Putamen (tissue), 1 donor: ENCODE measurements around the gene HEXB.
"Not testable (repeated sequence)": the region's sequence is repeated elsewhere in the genome, so short reads cannot be mapped to it uniquely, and the experiment has no call there.

Experiments
- DNase-seq: peaks from one replicate; pipeline ENCODE4 v3.0.0-alpha.2; 2016; ENCODE audit warnings: low spot score

HEXB gene

DNA sequence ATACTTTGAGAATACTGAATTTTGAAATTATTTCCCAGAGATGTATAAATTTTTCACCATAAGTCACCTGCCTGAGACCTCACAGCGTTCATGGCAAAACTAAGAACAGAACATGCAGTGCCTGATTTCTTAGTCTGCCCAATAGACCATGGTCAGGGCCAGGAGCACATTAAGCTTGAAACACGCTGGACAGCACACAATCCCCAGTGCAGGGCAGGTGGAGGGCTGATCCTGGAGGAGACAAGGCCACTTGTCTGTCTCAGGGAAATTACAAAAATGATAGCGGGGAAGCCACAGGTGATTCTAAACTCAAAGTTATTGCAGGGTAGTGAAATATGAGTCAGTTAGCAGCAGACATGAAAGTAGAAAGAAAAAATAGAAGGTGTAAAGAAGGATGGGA lies 25.9 kb upstream of the HEXB start:
- no peak for DNase-seq

DNA sequence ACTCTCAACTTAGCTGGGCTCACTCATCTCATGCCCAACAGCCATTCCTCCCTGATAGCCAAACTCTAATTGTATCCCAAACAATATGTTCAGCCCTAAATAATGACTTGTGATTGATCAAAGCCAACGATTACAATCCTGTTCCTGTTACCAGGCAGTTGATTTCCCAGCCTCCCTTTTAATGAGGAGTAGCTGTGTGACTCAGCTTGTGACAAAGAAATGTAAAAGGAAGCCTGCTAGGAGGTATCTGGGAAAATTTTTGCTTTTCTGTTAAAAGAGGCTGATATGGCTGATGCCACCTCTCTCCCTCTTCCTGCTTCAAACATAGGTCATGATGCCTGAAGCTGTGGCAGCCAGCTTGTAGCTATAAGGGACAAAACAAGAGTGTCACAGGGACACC lies 24.9 kb upstream of the HEXB start:
- no peak for DNase-seq

DNA sequence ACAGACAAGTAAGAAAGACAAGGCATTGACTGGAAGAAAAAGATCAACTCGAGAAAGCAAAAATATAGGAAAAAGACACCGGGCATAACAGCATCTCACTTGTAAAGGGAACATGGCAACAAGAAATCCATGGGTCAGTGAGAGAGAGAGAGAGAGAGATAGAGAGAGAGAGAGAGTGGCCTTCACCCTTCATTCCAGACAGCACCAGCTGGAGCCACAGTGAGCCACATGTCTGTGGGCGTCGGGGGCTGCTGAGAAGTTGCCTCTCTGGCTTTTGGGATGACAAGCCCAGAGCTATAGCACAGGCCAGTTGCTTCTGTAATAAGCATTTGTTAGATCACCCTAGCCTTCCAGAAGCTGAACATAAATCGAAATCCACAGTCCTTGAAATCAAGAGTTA lies 24.2 kb upstream of the HEXB start:
- DNase-seq = no peak

DNA sequence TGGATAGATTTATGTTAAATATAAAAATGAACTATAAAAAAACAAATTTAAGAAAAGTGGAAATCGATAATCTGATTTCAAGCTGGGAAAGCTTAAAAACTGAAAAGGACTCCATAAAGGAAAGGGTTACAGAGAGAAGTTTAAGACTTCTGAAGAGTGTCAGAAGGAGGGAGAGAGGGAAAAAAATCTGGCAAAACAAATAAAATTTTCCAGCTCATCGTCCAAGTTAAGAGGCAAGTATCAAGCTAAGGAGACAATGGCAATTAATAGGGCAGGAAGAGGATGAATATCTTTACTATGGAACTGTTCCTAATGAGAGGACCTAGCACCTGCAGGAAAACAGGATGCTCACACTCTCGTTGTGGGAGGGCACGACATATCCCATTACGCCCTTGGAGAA lies 20.5 kb upstream of the HEXB start:
- DNase-seq = no peak

DNA sequence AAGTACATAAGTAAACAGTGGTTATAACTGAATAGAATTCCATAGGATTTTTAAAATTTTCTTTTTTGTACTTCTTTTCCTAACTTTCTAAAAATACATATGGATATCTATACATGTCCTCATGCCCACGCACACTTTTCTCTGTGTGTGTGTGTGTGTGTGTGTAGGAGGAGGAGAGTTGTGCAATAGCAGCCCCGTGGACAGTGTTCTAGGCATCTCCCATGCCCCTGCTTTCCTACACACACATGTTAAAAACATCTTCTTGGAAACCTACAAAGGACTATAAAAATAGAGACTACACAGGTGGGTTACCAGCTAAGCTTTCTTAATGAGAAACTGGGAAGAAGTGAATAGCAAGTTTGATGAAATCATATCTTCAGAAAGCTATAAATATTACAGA lies 19.8 kb upstream of the HEXB start:
- DNase-seq = no peak

DNA sequence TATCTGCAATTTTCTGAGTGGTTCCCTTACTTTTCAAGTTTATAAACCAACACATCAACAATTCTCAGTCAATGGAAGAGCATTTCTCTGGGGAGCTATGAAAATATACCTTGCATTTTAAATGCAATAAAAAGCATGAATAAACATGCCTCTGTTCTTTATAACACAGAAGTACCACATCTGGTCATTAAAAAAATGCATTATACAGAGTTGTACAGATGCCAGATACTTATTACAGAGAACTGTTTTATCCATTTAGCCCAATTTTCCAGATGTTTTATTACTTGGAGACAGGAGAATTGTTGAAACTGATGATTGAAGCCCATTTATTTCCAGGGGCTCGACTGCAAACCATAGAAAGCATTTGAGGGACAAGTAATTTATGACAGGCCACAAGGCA lies 19.2 kb upstream of the HEXB start:
- DNase-seq = no peak

DNA sequence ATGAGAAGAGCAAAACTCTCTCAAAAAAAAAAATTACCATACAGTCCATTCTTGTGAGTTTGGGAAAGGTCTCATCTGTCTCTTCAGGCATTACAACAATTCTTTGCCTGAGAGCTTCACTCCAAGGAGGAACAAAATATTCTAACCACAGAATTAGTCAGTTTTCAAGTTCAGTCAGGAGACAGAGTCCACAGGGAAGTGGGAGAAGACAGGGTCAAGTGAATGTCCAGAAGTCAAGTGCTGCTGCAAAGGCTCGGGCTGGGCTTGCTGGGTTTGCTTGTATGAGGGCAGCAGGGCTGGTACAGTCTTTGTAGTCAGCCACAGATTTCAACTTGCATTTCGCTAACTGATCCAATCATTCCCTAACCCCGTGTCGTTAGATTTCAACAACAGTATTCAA lies 17.6 kb upstream of the HEXB start:
- no peak for DNase-seq

DNA sequence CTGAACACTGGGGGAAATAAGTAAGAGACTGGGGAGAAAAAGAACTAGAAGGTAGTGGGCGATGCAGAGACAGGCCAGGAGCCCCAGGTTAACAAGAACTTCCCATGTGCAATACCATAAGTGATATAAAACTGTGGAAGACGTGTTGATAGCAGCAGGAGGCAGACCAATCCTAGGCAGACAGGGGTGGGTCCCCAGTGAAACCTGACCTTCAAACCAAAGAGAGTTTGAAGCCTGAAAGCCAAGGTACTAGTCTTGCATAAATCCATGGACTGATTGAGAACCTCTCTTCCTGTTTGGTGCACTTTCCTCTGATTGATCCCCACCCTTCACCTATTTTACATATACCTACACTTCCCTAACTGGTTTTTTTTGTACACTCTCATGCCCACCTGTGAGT lies 15.2 kb upstream of the HEXB start:
- no peak for DNase-seq

DNA sequence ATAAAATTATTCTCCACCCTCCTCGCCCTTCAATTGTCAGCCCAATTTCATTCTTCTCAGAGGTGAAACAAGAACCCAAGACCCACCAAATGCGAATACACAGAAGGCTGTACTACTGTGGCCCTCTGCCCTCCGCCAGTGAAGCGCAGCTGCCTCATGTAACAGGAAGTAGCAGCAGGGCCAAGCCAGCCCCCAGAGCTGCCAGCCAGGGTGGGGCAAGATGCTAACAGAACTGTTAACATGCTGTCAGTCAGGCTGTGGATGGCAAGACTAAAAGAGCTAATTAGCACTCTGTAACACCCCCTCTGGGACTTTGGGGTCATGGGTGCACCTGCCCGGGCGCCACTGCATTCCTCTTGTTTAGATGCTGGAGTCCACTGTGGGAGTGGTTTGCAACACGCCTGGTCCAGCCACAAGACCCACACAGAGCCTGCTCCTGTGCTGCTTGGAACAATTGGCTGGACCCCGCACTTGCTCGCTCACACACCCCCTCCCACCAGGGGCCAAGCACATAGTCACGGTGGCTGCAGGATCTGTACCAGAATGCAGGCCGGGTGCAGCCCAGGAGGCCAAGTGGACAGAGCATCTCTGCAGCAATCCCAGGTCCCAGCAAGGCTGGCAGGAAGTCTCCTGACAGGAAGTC lies 14.5 kb upstream of the HEXB start:
- DNase-seq = no peak

DNA sequence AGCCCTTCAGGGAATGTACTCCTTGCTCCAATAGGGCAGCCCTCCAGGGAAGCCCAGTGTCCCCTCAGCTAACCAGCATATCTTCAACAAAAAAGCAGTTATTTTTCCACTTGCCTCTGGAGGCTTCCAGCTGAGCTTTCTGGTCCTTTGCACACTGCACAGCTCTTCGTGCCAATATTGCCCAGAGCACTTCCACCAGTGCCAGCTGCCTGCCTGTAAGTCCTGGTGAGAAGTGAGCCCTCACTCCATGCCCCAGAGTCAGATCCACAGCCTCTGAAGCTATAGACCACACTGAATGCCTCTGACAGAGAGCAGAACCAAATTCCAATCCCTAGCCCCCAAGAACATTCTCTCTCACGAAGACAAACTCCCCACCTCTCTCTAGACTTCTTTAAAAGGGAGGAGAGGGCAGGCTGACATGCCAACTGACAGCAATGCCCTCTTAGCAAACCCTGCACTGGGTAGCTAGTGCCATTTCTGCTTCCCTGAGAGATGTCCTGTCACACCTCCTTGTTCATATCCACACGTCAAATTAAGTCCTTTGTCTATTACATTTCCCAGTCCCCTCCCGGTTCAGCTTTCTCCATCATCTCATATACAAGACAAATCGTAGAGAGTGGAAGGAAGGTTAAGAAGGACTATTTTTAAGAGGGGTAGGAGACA lies 12.7 kb upstream of the HEXB start:
- DNase-seq = no peak

DNA sequence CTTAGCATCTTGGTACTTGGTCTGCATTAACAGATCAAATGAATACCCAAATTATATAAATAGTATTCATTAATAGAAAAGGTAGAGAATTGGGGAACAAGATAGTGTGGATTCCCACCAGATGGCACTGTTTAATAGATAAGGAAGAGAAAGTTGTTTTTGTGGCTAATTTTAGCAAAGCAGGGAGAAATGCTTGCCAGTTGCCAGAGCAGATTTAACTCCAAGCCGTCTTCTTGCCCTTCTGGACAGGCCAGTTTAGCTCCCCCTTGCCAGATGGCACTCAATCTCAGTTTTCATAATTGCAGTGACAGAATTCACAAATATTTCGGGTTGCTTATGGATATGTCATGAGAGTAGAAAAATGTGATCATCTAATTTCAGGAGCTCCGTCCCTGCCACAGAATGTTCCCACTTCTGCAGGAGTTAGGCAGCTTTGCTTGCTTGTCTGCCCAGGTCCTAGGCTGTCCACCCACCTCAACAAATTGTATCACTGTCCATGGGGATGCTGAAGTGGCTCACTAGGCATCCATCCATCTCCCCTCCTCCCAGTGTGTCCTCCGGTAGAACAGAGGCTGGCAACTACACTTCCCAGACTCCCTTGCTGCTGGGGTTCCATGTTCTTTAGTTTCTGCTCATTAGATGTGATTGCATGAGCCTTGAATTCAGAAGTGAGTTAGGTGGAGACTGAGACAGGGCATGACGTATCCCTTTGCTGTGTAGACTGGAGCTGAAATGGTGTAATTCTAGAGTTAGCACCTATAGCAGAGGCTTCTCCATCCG lies 11.8 kb upstream of the HEXB start:
- peak; percentile 75 for DNase-seq

DNA sequence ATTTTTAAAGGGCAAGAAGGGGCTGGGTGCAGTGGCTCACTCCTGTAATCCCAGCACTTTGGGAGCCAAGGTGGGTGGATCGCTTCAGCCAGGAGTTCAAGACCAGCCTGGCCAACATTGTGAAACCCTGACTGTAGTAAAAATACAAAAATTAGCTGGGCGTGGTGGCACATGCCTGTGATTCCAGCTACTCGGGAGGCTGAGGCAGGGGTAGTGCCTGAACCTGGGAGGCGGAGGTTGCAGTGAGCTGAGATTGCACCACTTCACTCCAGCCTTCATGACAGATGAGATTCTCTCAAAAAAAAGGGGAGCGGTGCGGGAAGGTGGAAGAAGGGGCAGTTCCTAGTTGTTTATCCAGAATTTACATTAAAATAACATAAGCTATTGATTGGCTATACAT lies 8.6 kb upstream of the HEXB start:
- DNase-seq = not testable (repeated sequence)

DNA sequence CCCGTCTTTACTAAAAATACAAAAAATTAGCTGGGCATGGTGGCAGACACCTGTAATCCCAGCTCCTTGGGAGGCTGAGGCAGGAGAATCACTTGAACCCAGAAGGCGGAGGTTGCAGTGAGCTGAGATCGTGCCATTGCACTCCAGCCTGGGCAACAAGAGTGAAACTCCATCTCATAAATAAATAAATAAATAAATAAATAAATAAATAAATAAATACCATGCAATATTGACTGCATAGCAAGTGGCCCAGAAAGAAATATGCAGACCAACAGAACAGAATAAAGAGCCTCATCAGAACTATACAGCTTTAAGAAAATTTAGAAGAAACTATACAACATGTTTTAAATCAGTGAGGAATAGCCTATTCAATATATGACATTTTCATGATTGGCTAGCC lies 6.9 kb upstream of the HEXB start:
- DNase-seq = not testable (repeated sequence)

DNA sequence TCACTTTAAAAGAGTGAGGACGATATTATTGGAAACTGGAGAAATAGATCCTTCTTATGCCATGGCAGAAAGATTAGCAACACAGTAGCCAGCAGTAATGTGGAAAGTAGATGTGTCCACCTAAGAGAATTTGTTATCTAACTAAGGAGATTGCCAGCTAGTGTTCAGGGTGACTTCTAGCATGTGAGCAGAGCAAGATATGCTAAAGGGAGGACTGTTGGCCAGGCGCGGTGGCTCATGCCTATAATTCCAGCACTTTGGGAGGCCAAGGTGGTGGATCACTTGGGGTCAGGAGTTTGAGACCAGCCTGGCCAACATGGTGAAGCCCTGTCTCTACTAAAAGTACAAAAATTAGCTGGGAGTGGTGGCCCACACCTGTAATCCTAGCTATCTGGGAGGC lies 5.7 kb upstream of the HEXB start:
- not testable (repeated sequence) for DNase-seq

DNA sequence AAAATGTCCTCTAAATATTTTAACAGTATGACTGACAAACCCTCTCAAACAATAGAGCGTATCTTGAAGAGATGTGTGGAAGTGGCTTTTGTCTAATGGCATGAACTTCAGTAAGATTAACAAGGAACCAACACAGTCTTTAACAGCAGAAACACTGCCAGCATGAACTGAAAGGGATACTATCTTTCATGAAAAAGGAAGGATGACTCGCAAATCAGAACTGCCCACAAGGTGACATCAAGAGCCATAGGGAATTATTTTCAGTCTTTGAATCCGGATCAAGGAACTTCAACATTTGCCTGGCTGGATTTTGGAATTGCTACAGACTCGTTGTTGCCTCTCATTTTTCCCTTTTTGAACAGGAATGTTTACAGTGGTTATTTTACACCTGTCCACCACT lies 5.1 kb upstream of the HEXB start:
- no peak for DNase-seq

DNA sequence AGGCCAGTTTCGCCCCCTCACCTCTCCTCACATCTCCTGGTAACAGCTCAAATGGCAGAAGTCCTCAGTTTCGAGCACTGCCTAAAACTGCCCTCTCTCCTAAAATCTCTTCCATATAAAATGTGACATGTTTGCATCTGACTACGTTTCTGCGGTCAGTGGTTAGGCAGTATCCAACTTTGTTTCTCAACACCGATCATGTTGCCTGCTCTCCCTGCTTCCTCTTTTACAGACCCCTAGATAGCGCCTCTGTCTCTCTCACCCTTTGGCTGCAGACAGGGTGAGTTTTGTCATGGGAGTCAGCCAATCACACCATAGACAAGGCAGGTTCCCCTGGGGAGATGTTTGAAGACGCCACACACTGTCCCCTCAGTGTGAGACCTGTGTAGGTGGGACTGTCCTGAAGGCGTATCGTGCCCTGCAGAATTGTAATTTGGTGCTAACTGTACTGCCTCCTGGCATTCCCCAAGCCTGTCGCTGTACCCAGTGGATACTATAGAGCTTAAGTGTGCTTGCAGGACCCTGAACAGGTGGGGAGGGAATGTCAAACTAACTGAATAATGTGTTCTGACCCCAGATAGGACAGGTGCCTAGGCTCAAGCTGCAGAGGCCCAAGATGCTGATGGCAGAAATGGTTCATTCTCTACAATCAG lies 1.1 kb downstream of the HEXB start:
- peak; percentile 18 for DNase-seq

DNA sequence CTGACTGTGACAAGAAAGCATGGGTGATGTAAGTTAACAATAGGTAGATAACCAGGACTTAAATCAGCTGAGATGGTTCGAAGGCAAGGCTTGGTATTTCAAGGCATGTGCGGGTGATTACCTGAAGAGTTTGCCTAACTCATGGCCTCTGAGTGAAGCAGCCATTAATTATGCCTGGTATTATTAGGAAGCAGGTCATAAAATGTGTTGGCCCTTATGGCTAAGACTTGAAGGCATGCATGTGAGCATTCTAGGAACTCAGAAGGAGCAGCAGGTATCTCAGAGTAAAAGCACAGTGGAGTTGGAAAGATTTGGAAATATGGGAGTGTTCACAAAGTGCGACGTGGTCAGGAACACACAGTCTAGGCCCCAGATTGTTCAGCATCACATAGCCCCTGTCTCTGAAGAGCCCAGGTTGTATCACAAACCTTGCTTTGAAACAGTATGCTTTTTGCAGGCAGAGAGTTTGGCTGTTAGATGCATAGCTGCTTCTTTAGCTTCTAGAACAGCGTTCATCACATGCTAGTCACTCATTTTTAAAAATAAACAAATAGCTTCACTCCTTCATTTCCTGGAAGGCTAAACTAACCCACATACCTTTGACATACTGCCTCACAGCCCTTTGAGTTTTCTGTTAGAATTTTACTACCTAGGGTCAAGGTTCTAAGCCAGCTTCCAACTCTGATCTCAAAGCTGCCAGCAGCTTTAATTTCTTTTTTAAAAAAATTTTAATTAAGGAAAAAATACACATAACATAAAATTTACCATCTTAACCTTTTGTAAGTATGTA lies 2.1 kb downstream of the HEXB start:
- DNase-seq = no peak

DNA sequence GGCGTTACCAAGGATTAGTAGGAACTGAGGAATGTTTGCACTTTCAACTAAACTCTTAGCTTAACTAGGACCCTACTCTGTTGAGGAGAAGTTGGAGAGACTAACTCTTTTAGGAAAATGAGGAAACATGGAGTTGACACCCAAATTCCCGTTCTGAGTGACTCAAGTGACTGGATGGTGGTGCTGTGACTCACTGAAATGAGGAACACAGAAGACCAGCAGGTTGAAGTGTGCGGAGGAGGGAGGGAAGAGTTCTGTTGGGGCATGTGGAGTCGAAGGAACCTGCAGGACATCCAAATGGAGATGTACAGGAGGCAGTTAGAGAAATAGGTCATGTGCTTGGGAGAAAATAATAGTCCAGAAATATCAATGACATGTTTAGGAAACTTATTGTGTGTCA lies 8.2 kb downstream of the HEXB start:
- no peak for DNase-seq

DNA sequence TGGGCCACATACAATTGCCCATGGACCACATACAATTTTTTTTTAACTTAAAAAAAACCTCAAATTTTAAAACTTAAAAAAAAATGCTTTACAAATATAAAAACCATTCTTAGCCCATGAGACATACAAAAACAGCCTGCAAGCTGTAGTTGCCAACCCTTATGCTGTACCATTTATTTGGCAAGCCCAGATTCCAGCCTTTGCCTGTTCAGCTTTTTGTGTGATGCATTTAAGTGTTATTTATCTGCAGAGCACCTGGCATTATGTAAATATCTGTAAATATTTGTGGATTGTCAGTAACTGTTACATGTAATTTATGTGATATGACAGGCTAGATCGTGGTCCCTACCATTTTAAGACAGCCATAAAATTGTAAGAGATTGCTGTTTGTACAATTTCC lies 32.6 kb downstream of the HEXB start:
- no peak for DNase-seq

DNA sequence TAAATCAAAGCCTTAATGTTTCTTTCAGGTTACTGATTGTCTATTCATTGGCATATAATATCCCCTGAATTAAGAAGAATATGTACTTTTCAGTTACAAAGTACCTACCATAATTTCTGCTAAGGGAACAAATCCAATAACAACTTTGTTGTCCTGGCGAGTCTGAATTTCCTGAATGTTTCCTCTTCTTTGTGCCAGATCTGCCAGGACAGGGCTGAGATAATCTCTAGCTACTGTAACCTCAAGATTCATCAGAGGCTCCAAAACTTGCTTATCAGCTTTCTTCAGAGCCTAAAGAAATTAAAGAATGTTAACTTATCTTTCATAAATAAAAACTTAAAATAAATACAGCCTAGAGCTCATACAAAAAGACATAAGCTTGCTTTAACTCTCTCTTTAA lies 37.2 kb downstream of the HEXB start:
- DNase-seq = no peak

DNA sequence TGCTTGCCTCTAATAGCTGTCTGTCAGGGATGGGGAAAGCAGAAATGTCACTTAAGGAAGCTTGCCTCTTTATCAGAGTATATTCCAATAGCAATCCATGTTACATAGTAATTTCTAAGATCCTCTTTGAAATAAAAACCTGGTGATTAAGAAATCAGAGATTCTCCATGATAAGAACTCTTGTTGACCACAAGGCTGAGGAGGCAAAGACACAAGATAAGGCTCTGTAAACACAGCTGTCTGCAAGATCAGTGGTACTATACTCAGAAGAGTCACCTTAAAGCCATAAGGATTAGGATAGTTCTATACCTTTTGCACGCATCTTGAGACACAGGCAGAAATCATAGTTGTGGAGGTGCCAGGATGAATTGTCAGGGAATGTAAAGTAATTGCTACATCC lies 40.3 kb downstream of the HEXB start:
- DNase-seq = no peak

DNA sequence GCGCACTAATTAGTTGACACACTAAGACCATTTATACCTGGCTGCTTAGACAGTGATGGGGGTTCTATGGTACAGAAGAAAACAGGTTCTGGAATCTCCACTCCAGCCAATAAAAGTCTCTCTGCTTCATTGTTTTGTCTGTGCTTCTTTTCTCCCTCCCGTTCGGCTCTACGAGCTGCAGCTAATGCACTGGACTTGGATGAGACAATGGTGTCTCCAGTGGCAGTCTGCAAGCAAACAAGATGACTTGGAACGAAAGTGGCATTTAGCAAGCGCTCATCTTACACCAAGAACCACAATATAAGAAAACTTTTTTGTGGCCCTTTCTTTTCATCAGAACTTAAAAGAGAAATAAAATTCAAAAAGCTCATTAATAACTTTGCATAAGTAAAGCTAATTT lies 51.7 kb downstream of the HEXB start:
- peak; percentile 35 for DNase-seq
